Stomach (tissue), 9 donors: Measurements from ENCODE around the gene CORO7. TPM values are rescaled to one million over a fixed set of nuclear protein-coding genes. Genes with fewer than 3 reads are reported as not detected.

Experiments used
- DNase-seq, 2 donors: peaks; one replicate each; pipeline versions ENCODE4 v3.0.0 to v3.0.0-alpha.2; 2013 to 2019
- H3K27ac ChIP-seq, 5 donors: fragments of 200-600 bp in 4 of 5; sonication (generic) in 4 of 5; one replicate each; pipeline ENCODE4 v1.5.1; 2013 to 2019; ENCODE audit warnings: mild to moderate bottlenecking in 1 of 5, moderate library complexity in 1 of 5
- H3K27me3 ChIP-seq, 3 donors: fragments of 200-600 bp; sonication (generic); one replicate each; pipeline ENCODE4 v1.5.1; 2017 to 2019; ENCODE audit warnings: mixed run types in 1 of 3
- H3K36me3 ChIP-seq, 4 donors: fragments of 200-600 bp; sonication (generic); 1 replicate in 3 of 4; 2 replicates in 1 of 4; pipeline ENCODE4 v1.5.1; 2016 to 2019
- H3K4me1 ChIP-seq, 4 donors: fragments of 200-600 bp; sonication (generic); one replicate each; pipeline ENCODE4 v1.5.1; 2016 to 2019
- H3K4me3 ChIP-seq, 4 donors: fragments of 200-600 bp; sonication (generic) in 3 of 4; one replicate each; pipeline ENCODE4 v1.5.1; 2016 to 2019; ENCODE audit warnings: mild to moderate bottlenecking in 1 of 4
- H3K9me3 ChIP-seq, 4 donors: fragments of 200-600 bp; sonication (generic); one replicate each; pipeline ENCODE4 v1.5.1; 2016 to 2019
- EP300 ChIP-seq: sonication (generic); formaldehyde crosslinking; IDR thresholded peaks from one replicate; pipeline ENCODE4 v1.6.1; 2017; ENCODE audit warnings: antibody characterized with exemption
- POLR2A ChIP-seq, 4 donors: fragments of 450-650 bp; IDR thresholded peaks; one replicate each; pipeline ENCODE4 v1.6.1; 2016; ENCODE audit warnings: antibody characterized with exemption in 4 of 4, control low read depth in 2 of 4, mild to moderate bottlenecking in 1 of 4, moderate library complexity in 1 of 4
- POLR2AphosphoS5 ChIP-seq, 3 donors: sonication (generic); formaldehyde crosslinking; IDR thresholded peaks; one replicate each; pipeline ENCODE4 v1.6.1; 2016; ENCODE audit warnings: antibody characterized with exemption in 3 of 3
- WGBS, 5 donors: extraction: QIAGEN DNeasy Blood & Tissue Kit in 3 of 5; methylation state at CpG; one replicate each; pipeline versions ENCODE4 v1.1.5 to v1.1.7; 2013 to 2018; 5-methylcytosine and 5-hydroxymethylcytosine counted together
- intact Hi-C: fragments of 100-400 bp; cut with DNase I; formaldehyde crosslinking; loops from one replicate; pipeline ENCODE4 v1.15.1; 2023; ENCODE audit warnings: low total_unique reads
- polyA plus RNA-seq, 3 donors: library from polyadenylated mRNA; stranded (reverse); fragments of 200-250 nt; gene quantifications; one replicate each; pipeline ENCODE4 v1.2.3, GENCODE V29; 2013
- total RNA-seq, 5 donors: library from RNA; depleted of rRNA; stranded (reverse); fragments of >200 nt; gene quantifications; one replicate each; pipeline versions ENCODE4 v1.1.0 to v1.2.3, GENCODE V29; 2014 to 2016
- TF ChIP-seq, protein P1 (sequence below), 7 experiments: fragments of 450-650 bp in 4 of 7; fragments of 200-600 bp in 3 of 7; sonication (generic) in 3 of 7; IDR thresholded peaks; one replicate each; pipeline ENCODE4 v1.5.1; 2016 to 2019; ENCODE audit warnings: antibody characterized with exemption in 7 of 7, control low read depth in 2 of 7, mild to moderate bottlenecking in 1 of 7
- donor health status: healthy with polysubstance abuse.
- donor health status: Bipolar disorder and iron deficiency.
- donor health status: healthy.

The CORO7 gene
- total and polyA plus RNA-seq, 8 donors: 12.5 to 173 (median 17.3) TPM

- Histone ChIP-seq H3K27ac (peak overlapping the region in 4 of 5 donors; percentile 47 to 93 (median 92)), H3K9me3 (no peaks in the 10 kb centered on the region), H3K4me3 (no peak overlapping the region), H3K27me3 (peaks cover 0 to 12% (median 5%) of the 10 kb centered on the region in 3 donors), H3K36me3 (no peaks in the 10 kb centered on the region), H3K4me1 (peaks cover 76 to 94% (median 85%) of the 10 kb centered on the region in 4 donors)
- DNase-seq: peak in 1 of 2 donors; percentile 37
- TF ChIP-seq POLR2A (IDR thresholded peaks at IDR 0.05) (no peak), EP300 (no peak), POLR2AphosphoS5 (IDR thresholded peaks at IDR 0.05) (no peak)
- TF ChIP-seq, protein P1, sequence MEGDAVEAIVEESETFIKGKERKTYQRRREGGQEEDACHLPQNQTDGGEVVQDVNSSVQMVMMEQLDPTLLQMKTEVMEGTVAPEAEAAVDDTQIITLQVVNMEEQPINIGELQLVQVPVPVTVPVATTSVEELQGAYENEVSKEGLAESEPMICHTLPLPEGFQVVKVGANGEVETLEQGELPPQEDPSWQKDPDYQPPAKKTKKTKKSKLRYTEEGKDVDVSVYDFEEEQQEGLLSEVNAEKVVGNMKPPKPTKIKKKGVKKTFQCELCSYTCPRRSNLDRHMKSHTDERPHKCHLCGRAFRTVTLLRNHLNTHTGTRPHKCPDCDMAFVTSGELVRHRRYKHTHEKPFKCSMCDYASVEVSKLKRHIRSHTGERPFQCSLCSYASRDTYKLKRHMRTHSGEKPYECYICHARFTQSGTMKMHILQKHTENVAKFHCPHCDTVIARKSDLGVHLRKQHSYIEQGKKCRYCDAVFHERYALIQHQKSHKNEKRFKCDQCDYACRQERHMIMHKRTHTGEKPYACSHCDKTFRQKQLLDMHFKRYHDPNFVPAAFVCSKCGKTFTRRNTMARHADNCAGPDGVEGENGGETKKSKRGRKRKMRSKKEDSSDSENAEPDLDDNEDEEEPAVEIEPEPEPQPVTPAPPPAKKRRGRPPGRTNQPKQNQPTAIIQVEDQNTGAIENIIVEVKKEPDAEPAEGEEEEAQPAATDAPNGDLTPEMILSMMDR (IDR thresholded peaks at IDR 0.05): no peak
- WGBS, 5 donors: 59 to 71% (median 66%) methylated on average over 7 to 16 of the region's 16 CpGs
- intact Hi-C loops: no loop called here
Measured at GRCh38 chr16:4320571-4321137, 95.7 kb downstream of the CORO7 start.

DNA sequence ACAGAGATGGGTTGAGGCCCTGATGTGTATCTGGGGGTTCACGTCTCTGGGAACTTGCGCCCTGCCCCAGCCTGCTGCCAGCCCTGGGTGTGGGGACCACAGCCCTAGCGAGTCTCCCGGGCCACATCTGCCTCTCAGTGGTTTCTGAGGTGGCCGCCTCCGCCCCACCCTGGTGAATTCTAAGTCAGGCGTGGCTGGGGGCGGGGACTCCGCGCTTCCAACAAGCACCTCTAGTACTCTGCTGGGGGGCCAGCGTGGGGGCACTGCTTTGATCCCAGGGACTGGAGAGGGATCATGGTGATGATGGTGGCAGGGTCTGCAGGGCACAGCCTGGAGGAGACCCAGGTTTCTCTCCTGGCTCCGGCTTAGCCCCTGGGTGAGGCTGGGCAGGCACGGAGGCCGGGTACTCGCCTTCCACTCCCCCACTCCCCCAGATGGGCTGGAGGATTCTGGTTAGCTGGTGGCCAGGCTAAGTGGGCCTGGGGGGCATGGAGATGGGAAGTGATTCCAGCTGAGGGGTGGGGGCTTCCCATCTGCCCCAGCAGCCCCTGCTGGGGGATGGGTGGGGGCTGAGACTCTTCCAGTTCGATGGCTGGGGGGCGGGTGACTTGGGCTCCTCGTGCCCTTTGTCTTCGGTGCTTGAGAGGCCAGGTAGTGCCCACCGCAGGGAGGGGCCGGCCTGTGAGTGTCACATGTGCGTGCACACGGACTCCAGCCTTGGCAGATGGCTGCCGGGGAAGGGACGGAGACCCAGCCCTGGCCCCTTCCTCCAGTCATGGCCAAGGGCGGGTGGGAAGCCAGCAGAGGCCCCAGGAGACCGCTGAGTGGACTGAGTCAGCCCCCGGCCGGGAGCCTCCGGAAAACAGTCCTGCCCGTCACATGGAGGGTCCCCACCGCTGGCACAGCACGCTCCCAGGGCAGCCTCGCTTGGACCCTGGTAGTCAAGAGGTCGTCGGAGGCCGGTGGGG is 96.7 kb downstream of the CORO7 start:
- 58 to 71% (median 63%) methylated on average over 23 to 37 of the region's 37 CpGs for WGBS, 5 donors
- Histone ChIP-seq H3K27me3 (peaks cover 0 to 21% (median 13%) of the 10 kb centered on the region in 3 donors), H3K27ac (peak overlapping the region; percentile 3 to 93 (median 91)), H3K4me3 (no peak overlapping the region), H3K36me3 (no peaks in the 10 kb centered on the region), H3K4me1 (peaks cover 74 to 91% (median 83%) of the 10 kb centered on the region in 4 donors), H3K9me3 (no peaks in the 10 kb centered on the region)
- TF ChIP-seq POLR2A (IDR thresholded peaks at IDR 0.05) (no peak), EP300 (no peak), POLR2AphosphoS5 (IDR thresholded peaks at IDR 0.05) (no peak)
- TF ChIP-seq, protein P1 (IDR thresholded peaks at IDR 0.05): no peak
- intact Hi-C loops: no loop called here
- peak; percentile 46 to 66 for DNase-seq

- peak overlapping the region in 4 of 5 donors; percentile 87 to 93 (median 92) for H3K27ac ChIP-seq
- WGBS, 5 donors: 64 to 87% (median 78%) methylated on average over 3 to 5 of the region's 5 CpGs
- peaks cover 0 to 29% (median 14%) of the 10 kb centered on the region in 3 donors for H3K27me3 ChIP-seq
- H3K9me3 ChIP-seq: no peaks in the 10 kb centered on the region
- H3K36me3 ChIP-seq: no peaks in the 10 kb centered on the region
- no peak overlapping the region for H3K4me3 ChIP-seq
- H3K4me1 ChIP-seq: peaks cover 74 to 91% (median 83%) of the 10 kb centered on the region in 4 donors
- TF ChIP-seq POLR2AphosphoS5 (IDR thresholded peaks at IDR 0.05): no peak
- no peak for TF ChIP-seq EP300
- no peak for TF ChIP-seq POLR2A (IDR thresholded peaks at IDR 0.05)
- TF ChIP-seq, protein P1 (IDR thresholded peaks at IDR 0.05): no peak
- no peak for DNase-seq
- intact Hi-C loops: no loop called here
Measured at GRCh38 chr16:4318967-4319366, 97.4 kb downstream of the CORO7 start.

DNA sequence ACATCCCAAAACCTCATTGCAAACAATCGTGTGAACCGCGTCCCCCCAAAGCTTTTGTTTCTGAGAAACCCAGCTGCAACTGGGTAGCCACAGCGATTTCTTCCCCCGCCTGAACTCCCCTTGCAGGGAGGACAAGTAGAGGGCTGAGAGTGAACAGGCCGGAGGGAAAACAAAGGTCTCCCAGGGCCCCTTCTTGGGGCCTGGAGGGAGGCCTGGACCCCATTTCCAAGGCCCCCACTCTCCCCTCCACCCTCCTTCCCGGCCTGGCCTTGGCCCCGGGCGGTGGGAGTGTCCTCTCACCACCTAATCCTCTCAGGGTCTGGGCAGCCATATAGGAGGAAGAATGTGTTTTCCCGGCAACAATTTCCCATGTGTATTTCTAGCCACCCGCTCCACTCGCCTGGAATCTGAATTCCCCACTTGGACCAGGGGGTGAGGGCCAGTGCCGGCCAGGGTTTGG is 97.9 kb downstream of the CORO7 start:
- H3K27me3 ChIP-seq: peaks cover 0 to 34% (median 14%) of the 10 kb centered on the region in 3 donors
- intact Hi-C loops: no loop called here
- TF ChIP-seq, protein P1 (IDR thresholded peaks at IDR 0.05): no peak
- TF ChIP-seq POLR2A (IDR thresholded peaks at IDR 0.05) (no peak), POLR2AphosphoS5 (IDR thresholded peaks at IDR 0.05) (no peak), EP300 (no peak)
- H3K4me1 ChIP-seq: peaks cover 74 to 91% (median 83%) of the 10 kb centered on the region in 4 donors
- DNase-seq: peak in 1 of 2 donors; percentile 37
- no peak overlapping the region for H3K4me3 ChIP-seq
- no peaks in the 10 kb centered on the region for H3K9me3 ChIP-seq
- WGBS, 5 donors: 60 to 74% (median 65%) methylated on average over 12 to 13 of the region's 13 CpGs
- H3K27ac ChIP-seq: peak overlapping the region in 4 of 5 donors; percentile 87 to 93 (median 92)
- H3K36me3 ChIP-seq: no peaks in the 10 kb centered on the region
